NCI-H1694 treated with DMSO at 0.1 percent for 48 hours (cell line): ENCODE measurements around the gene TMEFF2.
"Not testable (repeated sequence)": the region's sequence is repeated elsewhere in the genome, so short reads cannot be mapped to it uniquely, and the experiment has no call there.

ENCODE experiments used
- DNase-seq: peaks from one replicate; lab custom pipeline; 2025; lab: John Stamatoyannopoulos, UW

Gene TMEFF2

GRCh38 chr2:191932286-191932685 is 262.4 kb downstream of the TMEFF2 start:
- DNase-seq, result no peak

GRCh38 chr2:191931329-191931728 is 263.4 kb downstream of the TMEFF2 start:
- no peak for DNase-seq

- no peak for DNase-seq
Measured at GRCh38 chr2:191930205-191930604, 264.5 kb downstream of the TMEFF2 start.

GRCh38 chr2:191929288-191929687 is 265.4 kb downstream of the TMEFF2 start:
- no peak for DNase-seq

- no peak for DNase-seq
Measured at GRCh38 chr2:191927991-191928390, 266.7 kb downstream of the TMEFF2 start.

GRCh38 chr2:191927319-191927867 is 267.3 kb downstream of the TMEFF2 start:
- DNase-seq, result no peak

- no peak for DNase-seq
Measured at GRCh38 chr2:191926671-191927070, 268.1 kb downstream of the TMEFF2 start.

GRCh38 chr2:191923652-191923997 is 271.1 kb downstream of the TMEFF2 start:
- no peak for DNase-seq

GRCh38 chr2:191922736-191923651 is 271.7 kb downstream of the TMEFF2 start:
- DNase-seq, result no peak

GRCh38 chr2:191921650-191922049 is 273.1 kb downstream of the TMEFF2 start:
- not testable (repeated sequence) for DNase-seq

GRCh38 chr2:191920502-191920901 is 274.2 kb downstream of the TMEFF2 start:
- no peak for DNase-seq

GRCh38 chr2:191917967-191918651 is 276.6 kb downstream of the TMEFF2 start:
- DNase-seq, result peak; percentile 56

- no peak for DNase-seq
Measured at GRCh38 chr2:191917430-191917881, 277.3 kb downstream of the TMEFF2 start.

- DNase-seq, result no peak
Measured at GRCh38 chr2:191916826-191917225, 277.9 kb downstream of the TMEFF2 start.

GRCh38 chr2:191915750-191916149 is 279.0 kb downstream of the TMEFF2 start:
- DNase-seq, result no peak

- DNase-seq, result no peak
Measured at GRCh38 chr2:191913796-191914195, 280.9 kb downstream of the TMEFF2 start.

GRCh38 chr2:191912764-191913163 is 282.0 kb downstream of the TMEFF2 start:
- no peak for DNase-seq

- no peak for DNase-seq
Measured at GRCh38 chr2:191910518-191910917, 284.2 kb downstream of the TMEFF2 start.

GRCh38 chr2:191908874-191909273 is 285.9 kb downstream of the TMEFF2 start:
- DNase-seq, result no peak

- DNase-seq, result no peak
Measured at GRCh38 chr2:191907545-191907944, 287.2 kb downstream of the TMEFF2 start.

GRCh38 chr2:191907091-191907490 is 287.6 kb downstream of the TMEFF2 start:
- DNase-seq, result no peak

GRCh38 chr2:191905336-191905735 is 289.4 kb downstream of the TMEFF2 start:
- no peak for DNase-seq

GRCh38 chr2:191901031-191901430 is 293.7 kb downstream of the TMEFF2 start:
- no peak for DNase-seq
